NAMALWA (cell line): ENCODE measurements around the gene FCER1G.
"Not testable (repeated sequence)": the region's sequence is repeated elsewhere in the genome, so short reads cannot be mapped to it uniquely, and the experiment has no call there.

Experiments used
- DNase-seq: peaks from one replicate; pipeline ENCODE4 v3.0.0-alpha.2; 2015; ENCODE audit warnings: low spot score

The FCER1G gene

DNA sequence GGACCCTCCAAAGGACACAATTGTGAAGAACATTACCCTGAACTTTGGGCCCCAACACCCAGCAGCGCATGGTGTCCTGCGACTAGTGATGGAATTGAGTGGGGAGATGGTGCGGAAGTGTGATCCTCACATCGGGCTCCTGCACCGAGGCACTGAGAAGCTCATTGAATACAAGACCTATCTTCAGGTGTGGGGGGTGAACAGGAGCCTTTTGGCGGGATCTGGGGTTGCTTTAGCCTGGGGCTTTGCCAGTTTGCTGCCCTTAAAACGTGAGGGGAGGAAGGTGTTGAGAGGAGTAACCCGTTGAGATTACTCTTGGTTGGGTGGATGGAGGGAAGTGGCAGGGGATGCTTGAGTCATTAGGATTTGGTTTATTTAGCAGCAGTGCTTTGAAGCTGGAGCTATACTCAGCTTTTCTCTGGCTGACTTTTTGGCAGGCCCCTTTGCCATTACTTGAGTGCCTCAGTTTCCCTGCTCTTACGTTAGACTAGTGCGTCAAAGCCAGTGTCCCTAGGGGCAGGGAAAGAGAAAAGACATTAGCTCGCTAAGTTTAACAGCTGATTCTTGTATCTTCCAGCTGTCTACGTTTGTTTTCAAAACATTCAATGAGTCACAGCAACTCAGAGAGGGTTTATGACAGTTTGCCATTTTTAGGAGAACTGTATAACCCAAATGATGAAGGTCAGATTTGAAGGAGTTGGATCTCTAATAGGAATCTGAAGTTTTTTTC lies 8.5 kb upstream of the FCER1G start:
- no peak for DNase-seq

GRCh38 chr1:161207173-161207572 lies 7.9 kb upstream of the FCER1G start:
- DNase-seq, result no peak

DNA sequence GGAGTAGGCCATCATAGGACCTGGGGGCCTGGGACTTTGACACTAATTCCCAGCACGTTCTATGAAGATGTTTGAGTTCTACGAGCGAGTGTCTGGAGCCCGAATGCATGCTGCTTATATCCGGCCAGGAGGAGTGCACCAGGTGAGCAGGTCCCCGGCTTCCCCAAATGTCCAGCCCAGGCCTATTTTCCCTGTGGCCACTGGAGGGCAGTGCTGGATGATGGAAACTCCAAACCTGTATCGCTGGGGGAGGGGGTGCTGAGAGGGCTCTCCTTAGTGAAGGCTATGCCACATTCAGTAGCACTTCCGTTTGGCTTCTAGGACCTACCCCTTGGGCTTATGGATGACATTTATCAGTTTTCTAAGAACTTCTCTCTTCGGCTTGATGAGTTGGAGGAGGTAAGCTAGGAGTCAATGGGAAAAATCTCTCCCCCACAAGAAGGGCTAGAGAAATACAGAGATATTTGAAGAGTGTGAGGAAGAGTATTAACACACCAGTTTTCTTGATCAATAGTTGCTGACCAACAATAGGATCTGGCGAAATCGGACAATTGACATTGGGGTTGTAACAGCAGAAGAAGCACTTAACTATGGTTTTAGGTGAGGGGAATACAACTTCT lies 5.2 kb upstream of the FCER1G start:
- peak; percentile 94 for DNase-seq

DNA sequence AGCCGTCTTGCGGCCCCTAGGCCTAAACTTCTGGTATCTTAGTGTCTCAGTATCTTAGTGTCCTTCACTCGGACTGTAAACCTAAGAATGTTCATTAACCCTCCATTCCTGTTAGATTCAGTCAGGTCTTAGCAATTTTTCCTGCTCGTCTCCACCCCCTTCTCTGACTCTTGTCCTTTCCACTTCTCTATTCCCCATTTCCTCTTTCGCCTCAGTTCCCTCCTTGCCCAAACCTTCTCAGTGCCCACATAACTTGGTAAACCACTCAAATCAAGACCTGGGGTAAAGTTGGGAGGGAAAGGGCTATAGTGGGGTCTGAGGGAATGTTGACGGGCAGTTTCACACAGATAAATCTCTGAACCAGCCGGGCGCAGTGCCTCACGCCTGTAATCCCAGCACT lies 726 bp upstream of the FCER1G start:
- DNase-seq, result no peak

GRCh38 chr1:161216945-161217712 lies 2.0 kb downstream of the FCER1G start:
- DNase-seq, result peak; percentile 80

GRCh38 chr1:161217831-161218230 lies 2.7 kb downstream of the FCER1G start:
- DNase-seq, result no peak

GRCh38 chr1:161218301-161219077 lies 3.4 kb downstream of the FCER1G start:
- no peak for DNase-seq

GRCh38 chr1:161219078-161219892 lies 4.2 kb downstream of the FCER1G start:
- DNase-seq, result no peak

DNA sequence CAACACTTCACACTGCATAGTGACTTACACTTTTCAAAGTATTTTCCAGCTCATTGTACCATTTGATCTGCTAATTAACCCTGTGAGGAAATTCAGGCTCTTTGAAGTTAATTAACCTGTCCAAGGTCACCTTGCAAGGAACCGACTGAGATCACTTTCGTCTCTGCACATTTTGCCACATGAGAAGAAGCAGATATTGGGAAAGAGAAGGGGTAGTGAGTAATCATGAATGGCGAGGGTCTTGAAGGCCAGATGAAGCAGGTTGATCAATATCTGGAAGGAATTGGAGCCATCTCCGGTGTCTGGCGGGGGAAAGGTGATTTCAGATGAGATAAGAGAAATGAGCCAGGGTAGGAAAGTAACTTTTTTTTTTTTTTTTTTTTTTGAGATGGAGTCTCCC lies 4.9 kb downstream of the FCER1G start:
- no peak for DNase-seq

- no peak for DNase-seq
These were observed 7.3 kb downstream of the FCER1G start for GRCh38 chr1:161222175-161223019.

GRCh38 chr1:161223805-161224694 lies 9.0 kb downstream of the FCER1G start:
- no peak for DNase-seq

- not testable (repeated sequence) for DNase-seq
These were observed 9.6 kb downstream of the FCER1G start for GRCh38 chr1:161224695-161225087.

- DNase-seq, result no peak
These were observed 10.1 kb downstream of the FCER1G start for GRCh38 chr1:161225178-161225533.

DNA sequence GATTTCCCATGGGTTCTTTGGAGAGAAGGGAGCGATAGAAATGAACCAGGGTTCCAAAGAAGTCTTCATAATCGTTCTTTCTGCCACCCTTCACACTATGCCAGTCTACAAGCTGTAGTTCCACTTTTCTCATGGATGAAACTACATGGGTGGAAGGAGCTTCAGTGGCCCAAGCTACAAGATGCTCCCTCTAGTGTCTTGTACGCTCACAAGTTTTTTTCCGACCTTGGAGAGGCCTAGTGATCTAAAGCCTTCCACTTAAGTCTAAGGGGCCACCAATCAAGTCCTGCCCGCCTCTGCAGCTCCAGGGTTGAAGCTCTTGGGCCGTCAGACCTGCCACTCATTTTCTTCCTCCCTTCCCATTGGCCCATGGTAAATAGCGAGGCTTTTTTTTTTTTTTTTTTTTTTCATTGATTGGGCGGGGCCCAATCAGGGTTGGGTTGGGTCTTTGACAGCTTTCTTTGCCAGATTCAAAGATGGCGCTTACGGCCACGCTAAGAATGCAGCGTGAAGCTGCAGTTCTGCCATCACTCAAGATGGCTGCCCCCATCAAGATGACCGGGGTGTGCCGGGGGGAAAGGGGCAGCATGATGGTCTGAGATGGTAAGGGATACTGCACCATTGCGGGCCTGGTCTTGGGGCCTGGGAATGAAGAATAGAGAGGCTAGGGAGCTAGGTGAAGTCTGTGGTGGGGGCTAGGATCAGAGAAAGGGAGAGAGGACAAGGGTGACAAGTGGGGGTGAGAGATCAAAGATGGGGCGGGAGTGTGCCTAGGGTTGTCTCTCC lies 10.6 kb downstream of the FCER1G start, which contains the start of gene TOMM40L:
TOMM40L (plus strand) TSS at position 527 of the 786 bp plus-strand sequence. CDS start 430 bp downstream, outside the sequence.
- DNase-seq, result peak; percentile 100

GRCh38 chr1:161226320-161226711 lies 11.2 kb downstream of the FCER1G start:
- DNase-seq, result peak; percentile 57

DNA sequence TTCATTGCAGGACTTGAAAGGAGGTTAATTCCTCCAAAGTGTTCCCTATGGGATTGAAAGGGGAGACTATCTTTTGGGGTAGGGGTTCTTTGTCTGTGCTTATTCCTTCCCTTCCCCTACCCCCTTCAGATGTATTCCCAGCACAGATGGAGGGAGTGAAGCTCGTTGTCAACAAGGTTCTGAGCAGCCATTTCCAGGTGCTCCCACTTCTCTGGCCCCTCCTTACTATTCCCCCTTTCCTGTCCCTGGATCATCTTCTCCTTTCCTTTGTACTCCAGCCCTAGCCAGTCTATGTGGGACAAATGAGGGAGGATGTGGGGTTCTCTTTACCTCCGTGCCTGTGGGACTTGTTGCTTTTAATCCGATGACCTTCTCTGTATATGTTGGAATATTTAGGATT lies 11.7 kb downstream of the FCER1G start:
- DNase-seq, result peak; percentile 40

GRCh38 chr1:161227196-161227871 lies 12.2 kb downstream of the FCER1G start:
- DNase-seq, result peak; percentile 95

- no peak for DNase-seq
These were observed 12.9 kb downstream of the FCER1G start for GRCh38 chr1:161228032-161228431.
